NB4 (cell line): Measurements from ENCODE around the gene SMDT1.
"Not testable (repeated sequence)": the region's sequence is repeated elsewhere in the genome, so short reads cannot be mapped to it uniquely, and the experiment has no call there.

ENCODE experiments used
- MAX ChIP-seq: IDR thresholded peaks from 2 replicates; pipeline ENCODE4 v1.6.1; 2011; ENCODE audit warnings: low read depth, low read length
- MYC ChIP-seq: IDR thresholded peaks from 2 replicates; pipeline ENCODE4 v1.6.1; 2011; ENCODE audit warnings: low read depth, low read length
- POLR2A ChIP-seq: IDR thresholded peaks from 2 replicates; pipeline ENCODE4 v1.6.1; 2011; ENCODE audit warnings: mild to moderate bottlenecking; ENCODE audit not compliant: insufficient read length; ENCODE audit errors: extremely low read depth
- TF ChIP-seq, protein P1 (sequence below): IDR thresholded peaks from one replicate; pipeline ENCODE4 v1.5.1; 2012; ENCODE audit warnings: low read depth, low read length

DNA sequence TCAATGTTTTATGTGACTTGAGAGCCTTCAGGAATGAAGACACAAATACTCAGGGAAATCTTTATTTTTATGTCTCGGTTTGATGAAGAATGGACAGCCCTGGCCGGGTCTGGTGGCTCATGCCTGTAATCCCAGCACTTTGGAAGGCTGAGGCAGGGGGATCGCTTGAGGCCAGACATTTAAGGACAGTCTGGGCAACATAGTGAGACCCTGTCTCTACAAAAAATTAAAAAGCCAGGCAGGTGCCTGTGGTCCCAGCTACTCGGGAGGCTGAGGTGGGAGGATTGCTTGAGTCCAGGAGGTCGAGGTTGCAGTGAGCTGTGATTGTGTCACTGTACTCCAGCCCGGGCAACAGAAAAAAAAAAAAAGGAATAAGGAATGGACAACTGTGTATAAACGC lies 8.0 kb upstream of the SMDT1 start:
- TF ChIP-seq, protein P1, sequence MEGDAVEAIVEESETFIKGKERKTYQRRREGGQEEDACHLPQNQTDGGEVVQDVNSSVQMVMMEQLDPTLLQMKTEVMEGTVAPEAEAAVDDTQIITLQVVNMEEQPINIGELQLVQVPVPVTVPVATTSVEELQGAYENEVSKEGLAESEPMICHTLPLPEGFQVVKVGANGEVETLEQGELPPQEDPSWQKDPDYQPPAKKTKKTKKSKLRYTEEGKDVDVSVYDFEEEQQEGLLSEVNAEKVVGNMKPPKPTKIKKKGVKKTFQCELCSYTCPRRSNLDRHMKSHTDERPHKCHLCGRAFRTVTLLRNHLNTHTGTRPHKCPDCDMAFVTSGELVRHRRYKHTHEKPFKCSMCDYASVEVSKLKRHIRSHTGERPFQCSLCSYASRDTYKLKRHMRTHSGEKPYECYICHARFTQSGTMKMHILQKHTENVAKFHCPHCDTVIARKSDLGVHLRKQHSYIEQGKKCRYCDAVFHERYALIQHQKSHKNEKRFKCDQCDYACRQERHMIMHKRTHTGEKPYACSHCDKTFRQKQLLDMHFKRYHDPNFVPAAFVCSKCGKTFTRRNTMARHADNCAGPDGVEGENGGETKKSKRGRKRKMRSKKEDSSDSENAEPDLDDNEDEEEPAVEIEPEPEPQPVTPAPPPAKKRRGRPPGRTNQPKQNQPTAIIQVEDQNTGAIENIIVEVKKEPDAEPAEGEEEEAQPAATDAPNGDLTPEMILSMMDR, result not testable (repeated sequence)
- not testable (repeated sequence) for TF ChIP-seq MAX, POLR2A, MYC
